ENCODE data around the gene DIDO1. TPM values are rescaled to one million over a fixed set of nuclear protein-coding genes. Genes with fewer than 3 reads are reported as not detected.

DIDO1 gene
- total RNA-seq, 2 donors from 2014 or later = 68.5 to 75.9 TPM

- Histone ChIP-seq H3K36me3 (peaks cover 7 to 53% of the 10 kb centered on the region in 2 donors), H3K4me1 (replicated peaks) (peaks cover 13% of the 10 kb centered on the region), H3K27me3 (replicated peaks; ENCODE audit: insufficient read depth) (no peaks in the 10 kb centered on the region), H3K9me3 (no peaks in the 10 kb centered on the region), H3K27ac (no peak overlapping the region), H3K4me3 (no peak overlapping the region)
- intact Hi-C loops (cut with DNase I) = no loop called here
- 86% methylated on average over 15 of the region's 15 CpGs for WGBS
- TF ChIP-seq CTCF (IDR thresholded peaks at IDR 0.05) = no peak
- no peak for TF ChIP-seq POLR2A (IDR thresholded peaks at IDR 0.05)
- no peak for TF ChIP-seq POLR2AphosphoS5 (IDR thresholded peaks at IDR 0.05)
- DNase-seq (ENCODE audit: low spot score) = no peak
Observed at GRCh38 chr20:62891111-62891510, 35.2 kb downstream of the DIDO1 start.

GRCh38 chr20:62890444-62890843 is 35.9 kb downstream of the DIDO1 start:
- intact Hi-C loops (cut with DNase I) = no loop called here
- H3K27me3 ChIP-seq (replicated peaks; ENCODE audit: insufficient read depth) = no peaks in the 10 kb centered on the region
- TF ChIP-seq POLR2A (IDR thresholded peaks at IDR 0.05) (no peak), CTCF (IDR thresholded peaks at IDR 0.05) (no peak), POLR2AphosphoS5 (IDR thresholded peaks at IDR 0.05) (no peak)
- no peak for DNase-seq (ENCODE audit: low spot score)
- H3K36me3 ChIP-seq = peaks cover 7 to 53% of the 10 kb centered on the region in 2 donors
- peaks cover 13% of the 10 kb centered on the region for H3K4me1 ChIP-seq (replicated peaks)
- WGBS = 82% methylated on average over 7 of the region's 7 CpGs
- H3K9me3 ChIP-seq = no peaks in the 10 kb centered on the region
- no peak overlapping the region for H3K27ac ChIP-seq
- H3K4me3 ChIP-seq = no peak overlapping the region

GRCh38 chr20:62889871-62890270 is 36.4 kb downstream of the DIDO1 start:
- Histone ChIP-seq H3K36me3 (peaks cover 7 to 53% of the 10 kb centered on the region in 2 donors), H3K9me3 (no peaks in the 10 kb centered on the region), H3K4me1 (replicated peaks) (peaks cover 13% of the 10 kb centered on the region), H3K27ac (no peak overlapping the region), H3K27me3 (replicated peaks; ENCODE audit: insufficient read depth) (no peaks in the 10 kb centered on the region), H3K4me3 (no peak overlapping the region)
- intact Hi-C loops (cut with DNase I) = no loop called here
- no peak for DNase-seq (ENCODE audit: low spot score)
- TF ChIP-seq CTCF (IDR thresholded peaks at IDR 0.05) = no peak
- no peak for TF ChIP-seq POLR2AphosphoS5 (IDR thresholded peaks at IDR 0.05)
- TF ChIP-seq POLR2A (IDR thresholded peaks at IDR 0.05) = no peak
- 94% methylated on average over 9 of the region's 9 CpGs for WGBS

- WGBS = 85% methylated on average over 8 of the region's 8 CpGs
- TF ChIP-seq CTCF (IDR thresholded peaks at IDR 0.05) (no peak), POLR2A (IDR thresholded peaks at IDR 0.05) (no peak), POLR2AphosphoS5 (IDR thresholded peaks at IDR 0.05) (no peak)
- Histone ChIP-seq H3K27me3 (replicated peaks; ENCODE audit: insufficient read depth) (no peaks in the 10 kb centered on the region), H3K9me3 (no peaks in the 10 kb centered on the region), H3K36me3 (peaks cover 7 to 52% of the 10 kb centered on the region in 2 donors), H3K4me1 (replicated peaks) (peaks cover 13% of the 10 kb centered on the region), H3K4me3 (no peak overlapping the region), H3K27ac (no peak overlapping the region)
- no peak for DNase-seq (ENCODE audit: low spot score)
- intact Hi-C loops (cut with DNase I) = no loop called here
Observed at GRCh38 chr20:62889411-62889810, 36.9 kb downstream of the DIDO1 start.

GRCh38 chr20:62888910-62889309 is 37.4 kb downstream of the DIDO1 start:
- Histone ChIP-seq H3K27ac (no peak overlapping the region), H3K36me3 (peaks cover 4 to 47% of the 10 kb centered on the region in 2 donors), H3K27me3 (replicated peaks; ENCODE audit: insufficient read depth) (no peaks in the 10 kb centered on the region), H3K9me3 (no peaks in the 10 kb centered on the region), H3K4me1 (replicated peaks) (peaks cover 13% of the 10 kb centered on the region), H3K4me3 (no peak overlapping the region)
- WGBS = 93% methylated on average over 17 of the region's 17 CpGs
- no peak for DNase-seq (ENCODE audit: low spot score)
- intact Hi-C loops (cut with DNase I) = no loop called here
- TF ChIP-seq POLR2A (IDR thresholded peaks at IDR 0.05) = no peak
- TF ChIP-seq POLR2AphosphoS5 (IDR thresholded peaks at IDR 0.05) = no peak
- no peak for TF ChIP-seq CTCF (IDR thresholded peaks at IDR 0.05)
